HG02610 (cell line): ENCODE results near the gene PITX2.
A peak's percentile ranks its signal among the peaks of the same experiment; 100 is the strongest.

Experiments
- ATAC-seq: cut with Tn5 transposase; IDR thresholded peaks from one replicate; pipeline ENCODE4 v1.9.1; 2021; ENCODE audit warnings: mild to moderate bottlenecking, moderate library complexity; ENCODE audit not compliant: unreplicated experiment

PITX2 gene

GRCh38 chr4:110636680-110637407 is 14.0 kb upstream of the PITX2 start:
- no peak for ATAC-seq

DNA sequence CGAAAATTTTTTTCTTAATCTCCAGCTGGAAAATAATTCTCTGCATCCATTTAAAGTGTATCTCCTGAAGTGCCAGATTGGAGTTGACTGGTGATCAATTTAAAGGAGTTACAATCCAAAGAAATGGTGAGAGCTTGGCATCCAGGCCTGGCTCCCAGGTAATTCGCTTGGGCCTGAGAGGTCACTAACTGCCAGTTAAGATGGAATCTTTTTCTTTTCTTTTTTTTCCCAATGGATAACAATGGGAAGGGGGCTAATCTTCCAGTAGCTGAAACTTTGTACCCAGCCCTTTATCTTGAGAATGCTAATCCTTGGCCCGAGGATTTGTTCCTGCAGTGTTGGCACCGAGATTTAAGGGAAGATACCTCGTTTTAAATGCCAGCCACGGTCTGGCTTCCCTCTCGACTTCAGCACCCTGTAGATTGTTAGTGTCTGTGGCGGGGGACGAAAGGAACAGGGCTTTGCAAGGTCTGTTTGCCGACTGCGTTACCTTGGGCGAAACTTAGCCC is 13.3 kb upstream of the PITX2 start:
- no peak for ATAC-seq

DNA sequence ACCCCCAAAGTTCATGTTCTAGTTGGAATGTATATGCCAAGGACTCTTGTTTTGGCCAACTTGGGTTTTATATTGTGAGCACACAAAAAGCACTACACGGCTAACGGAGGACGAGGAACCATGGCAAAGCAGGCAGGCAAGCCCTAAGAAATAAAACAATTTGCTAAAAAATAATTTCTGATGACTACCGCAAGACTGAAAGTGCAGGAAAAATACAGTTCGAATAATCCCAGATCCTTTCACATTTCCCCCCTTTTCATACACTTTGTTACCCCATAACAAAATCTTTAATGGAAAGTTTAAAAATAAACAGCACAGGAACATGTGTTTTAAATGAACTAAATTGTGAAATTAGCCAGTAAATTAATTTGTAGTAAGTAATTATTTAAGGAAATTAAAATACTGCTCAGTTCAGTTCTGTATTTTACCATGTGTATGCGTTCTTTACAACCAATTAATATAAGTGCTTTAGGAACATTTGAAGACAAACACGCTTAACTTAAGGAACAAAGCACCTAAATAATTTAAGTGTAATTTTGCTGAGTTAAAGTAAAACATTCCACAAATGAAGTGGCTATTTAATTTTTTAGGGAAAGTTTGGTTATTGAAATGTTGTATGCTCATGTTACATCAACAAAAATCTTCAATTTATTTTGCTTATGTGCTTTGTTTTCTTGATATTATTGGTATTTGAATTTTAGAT is 12.4 kb upstream of the PITX2 start:
- ATAC-seq = no peak

DNA sequence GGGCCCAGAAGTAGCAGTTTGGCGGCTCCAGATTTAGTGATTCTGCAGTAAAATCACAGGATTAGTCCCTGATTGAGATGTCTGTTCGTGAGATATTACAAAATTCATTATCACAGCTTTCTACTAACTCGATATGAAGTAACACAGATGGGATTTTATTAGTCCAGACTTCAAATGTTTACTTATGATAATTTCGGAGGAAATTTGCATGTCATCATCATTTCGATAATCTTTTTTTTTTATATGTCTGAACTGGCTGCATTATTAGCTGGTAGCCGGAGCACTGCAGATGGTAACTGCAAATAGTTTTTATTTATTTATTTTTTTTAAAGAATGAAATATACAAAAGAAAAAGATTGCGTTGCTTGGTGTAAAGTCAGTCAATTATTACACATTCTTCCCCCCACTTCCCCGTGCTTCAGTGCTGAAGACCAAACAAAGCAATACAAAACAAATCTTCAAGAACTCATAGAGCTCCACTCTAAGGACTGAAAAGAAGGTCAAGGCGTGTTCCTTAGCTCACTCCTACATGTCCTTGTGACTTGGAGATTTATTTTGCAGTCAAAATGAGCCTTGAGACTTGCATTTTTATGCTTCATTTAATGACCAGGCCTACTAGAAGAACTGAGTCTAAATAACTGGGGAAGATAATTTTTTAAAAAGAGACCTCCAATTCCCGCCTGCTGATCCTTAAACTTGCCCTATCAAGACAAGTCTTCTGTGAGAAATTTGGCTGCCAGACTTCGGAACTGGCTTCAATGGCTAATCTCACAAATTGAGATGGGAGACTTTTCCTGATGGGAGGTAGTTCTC is 11.7 kb upstream of the PITX2 start:
- no peak for ATAC-seq

GRCh38 chr4:110633358-110634341 is 10.8 kb upstream of the PITX2 start:
- ATAC-seq = no peak

DNA sequence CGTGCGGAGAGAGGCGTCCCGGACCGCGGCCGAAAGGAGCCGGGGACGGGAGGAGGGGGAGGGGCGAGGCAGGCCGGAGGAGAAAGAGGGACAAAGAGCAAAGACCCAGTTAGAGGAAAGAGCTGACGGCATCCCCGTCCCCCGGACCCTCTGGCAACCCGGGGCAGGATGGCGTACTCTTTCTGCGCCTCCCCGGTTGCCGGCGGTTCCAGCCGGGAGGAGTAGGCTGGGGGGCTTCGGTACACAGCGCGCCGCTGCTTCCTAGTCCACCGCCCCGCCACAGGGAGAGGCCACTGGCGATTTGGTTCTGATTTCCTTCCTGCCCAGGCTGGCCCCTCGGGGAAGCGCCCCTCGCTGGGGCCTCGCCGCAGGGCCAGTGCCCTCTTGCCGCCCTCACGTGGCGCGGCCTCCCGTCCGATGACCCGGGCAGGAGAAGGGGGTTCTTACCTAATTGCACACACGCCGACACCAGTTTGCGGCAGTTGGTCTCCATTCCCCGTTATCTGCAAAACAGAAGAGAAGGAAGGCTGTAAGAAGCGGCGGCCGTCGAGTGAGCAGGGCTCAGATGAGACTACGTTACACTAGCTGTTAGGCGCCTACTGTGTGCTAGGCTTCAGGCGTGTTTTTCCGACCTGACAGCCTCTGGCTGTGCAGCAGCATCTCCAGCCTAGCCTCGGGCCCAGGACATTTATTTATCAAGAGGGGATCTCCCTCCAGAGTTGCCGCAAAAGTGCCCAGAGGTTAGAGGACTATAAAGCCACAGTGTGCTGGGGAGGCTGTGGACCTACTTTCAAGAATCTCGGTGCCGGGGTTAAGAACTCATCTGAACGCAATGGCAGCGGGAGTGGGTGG is 9.9 kb upstream of the PITX2 start:
- no peak for ATAC-seq

- ATAC-seq = peak; percentile 98
Measured at GRCh38 chr4:110631584-110632505, 9.0 kb upstream of the PITX2 start.

GRCh38 chr4:110630688-110631402 is 8.0 kb upstream of the PITX2 start:
- no peak for ATAC-seq

GRCh38 chr4:110629780-110630687 is 7.2 kb upstream of the PITX2 start:
- no peak for ATAC-seq

GRCh38 chr4:110629214-110629754 is 6.4 kb upstream of the PITX2 start:
- no peak for ATAC-seq

DNA sequence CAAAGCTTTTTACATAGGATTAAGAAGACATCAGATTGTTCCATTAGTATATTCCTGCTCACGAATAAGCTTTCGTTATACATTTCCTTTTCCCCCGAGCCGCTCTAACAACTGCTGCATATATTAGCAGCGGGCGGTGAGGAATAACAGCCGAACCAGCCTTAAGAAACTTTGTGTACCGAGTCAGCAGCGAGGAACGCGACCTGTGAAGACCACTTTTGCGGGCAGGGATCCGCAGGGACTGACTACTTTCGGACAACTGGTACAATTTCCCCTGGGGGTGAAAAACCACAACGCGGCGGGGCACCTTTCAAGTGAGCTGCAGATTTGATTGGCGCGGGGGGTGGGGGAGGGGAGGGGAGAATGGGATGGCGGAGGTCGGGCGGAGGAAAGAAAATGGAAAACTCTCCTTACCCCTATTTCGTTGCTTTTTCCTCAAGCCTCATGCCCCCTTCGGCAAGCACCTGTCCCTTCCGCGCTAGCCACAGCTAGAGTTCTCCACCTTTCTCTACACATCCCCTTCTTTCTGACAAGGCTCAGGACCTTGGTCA is 5.9 kb upstream of the PITX2 start:
- no peak for ATAC-seq

DNA sequence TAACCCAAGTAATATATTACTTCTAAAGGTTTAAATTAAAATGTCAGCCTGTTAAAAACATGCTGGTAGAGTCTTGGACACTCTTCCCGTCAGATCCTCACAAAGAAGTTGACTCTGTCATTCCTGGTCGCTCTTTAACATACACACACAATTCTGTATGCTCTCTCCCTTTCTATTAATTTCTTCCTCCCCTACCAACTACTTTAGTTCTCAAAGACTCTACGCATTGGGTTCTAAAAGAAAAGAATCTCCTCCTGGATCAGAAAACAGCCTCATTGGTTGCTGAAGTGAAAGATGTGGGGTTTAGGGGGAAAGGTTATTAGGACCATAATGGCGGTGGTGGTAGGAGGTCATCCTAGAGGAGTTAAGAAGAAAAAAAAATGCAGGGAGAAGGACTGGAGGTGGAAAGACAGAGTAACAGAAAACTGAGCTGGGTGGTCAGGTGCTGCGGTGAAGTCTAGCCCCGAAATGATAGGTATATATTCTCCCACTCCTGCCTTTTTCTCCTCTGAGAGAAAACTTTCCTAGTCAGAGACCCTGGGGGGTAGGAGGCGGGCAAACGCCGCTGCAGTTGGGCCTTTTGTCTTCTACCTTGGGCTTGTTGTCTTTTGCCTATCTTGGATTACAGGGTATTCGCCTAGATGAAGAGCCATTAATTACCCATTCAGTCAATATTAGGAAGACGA is 5.2 kb upstream of the PITX2 start:
- no peak for ATAC-seq

DNA sequence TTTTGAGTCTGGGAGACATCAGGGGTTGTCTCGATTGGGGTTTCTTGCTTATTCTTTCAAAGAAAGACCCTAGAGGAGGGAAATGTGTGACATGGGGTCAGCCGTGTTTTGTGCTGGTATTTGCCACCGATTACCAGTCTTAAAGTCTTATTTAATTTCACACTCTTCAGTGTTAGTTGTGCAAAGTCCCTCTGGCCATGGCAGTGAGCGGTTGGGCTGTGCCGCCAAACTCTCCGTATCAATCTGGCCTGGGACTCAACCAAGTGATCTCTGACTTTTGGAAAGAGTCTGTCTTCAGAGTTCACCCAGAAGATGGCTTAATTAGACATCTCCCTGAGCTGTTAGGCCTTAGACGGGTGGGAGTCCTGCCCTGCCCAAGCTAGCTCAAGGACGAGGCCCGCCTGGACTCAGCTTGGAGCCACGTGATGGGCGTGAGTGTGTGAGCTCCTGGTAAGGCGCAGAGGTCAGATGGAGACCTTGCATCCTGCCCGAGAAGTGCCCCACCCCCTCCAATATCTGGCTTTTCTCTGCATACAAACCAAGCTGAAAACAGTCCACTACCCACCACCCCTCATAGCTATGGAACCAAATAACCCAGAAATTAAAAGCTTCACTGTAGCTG is 3.8 kb upstream of the PITX2 start:
- ATAC-seq = no peak

DNA sequence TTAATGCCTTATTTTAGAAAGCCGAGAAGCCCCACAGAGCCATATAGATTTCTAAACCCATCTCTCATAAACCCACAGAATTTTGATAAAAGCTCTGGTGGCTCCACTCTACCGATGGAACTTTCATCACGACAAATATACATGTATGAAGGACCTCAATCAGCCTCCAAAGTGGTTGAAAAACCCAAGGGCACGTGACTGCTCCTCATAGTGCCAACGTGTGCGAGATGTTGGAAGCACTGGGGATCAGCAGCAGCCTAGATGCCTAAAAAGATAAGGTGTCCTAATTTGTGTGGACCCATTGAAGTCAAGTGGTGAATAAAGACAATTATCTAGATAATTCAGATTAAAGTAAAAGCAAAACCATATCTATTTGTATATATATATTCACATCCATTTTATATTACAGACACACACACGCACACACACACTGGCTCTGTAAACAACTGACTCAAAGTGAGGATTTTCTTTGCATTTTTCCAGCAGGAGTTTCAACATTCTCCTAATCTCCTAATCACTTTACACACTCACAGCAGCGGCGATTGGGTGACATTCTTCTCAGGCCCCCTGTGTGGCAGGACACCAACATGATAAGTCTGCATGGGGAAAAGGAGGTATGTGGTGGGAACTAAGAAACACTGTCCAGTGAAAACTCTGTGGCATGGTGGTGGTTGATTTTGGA is 2.8 kb upstream of the PITX2 start:
- no peak for ATAC-seq
